ENCODE results near the gene FCRL6. TPM values are rescaled to one million over a fixed set of nuclear protein-coding genes. Genes with fewer than 3 reads are reported as not detected.

FCRL6 gene
- total and polyA plus RNA-seq, 7 donors, result 0.20 to 0.39 (median 0.26) TPM; not detected in 3

DNA sequence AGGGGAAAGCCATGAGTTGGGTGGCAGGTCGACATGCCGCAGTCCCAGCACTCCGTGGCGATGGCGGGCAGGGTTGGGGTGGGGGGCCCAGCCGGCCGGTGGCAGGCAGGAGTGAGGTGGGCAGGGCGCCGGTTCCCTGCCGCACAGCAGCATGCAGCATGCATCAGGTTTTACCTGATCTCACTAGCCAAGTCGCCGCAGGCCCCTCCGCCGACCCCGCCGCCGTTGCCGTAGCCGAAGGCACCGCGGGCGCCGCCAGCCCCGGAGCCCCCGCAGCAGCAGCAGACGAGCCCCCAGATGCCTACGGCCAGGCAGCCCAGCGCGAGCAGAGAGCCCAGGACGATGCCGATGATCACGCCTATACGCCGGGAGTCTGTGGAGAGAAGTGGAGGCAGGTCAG, 53.5 kb downstream of the FCRL6 start:
- Histone ChIP-seq H3K27me3 (ENCODE audit: insufficient read depth in 3 of 3, low read length in 2 of 3) (peaks cover 0 to 1% (median 0%) of the 10 kb centered on the region in 3 donors), H3K27ac (no peak overlapping the region), H3K4me1 (peaks cover 9% of the 10 kb centered on the region), H3K36me3 (ENCODE audit: insufficient read depth in 1 of 2, low read depth in 1 of 2) (no peaks in the 10 kb centered on the region), H3K4me3 (no peak overlapping the region), H3K9me3 (no peaks in the 10 kb centered on the region)
- no peak for DNase-seq
- intact Hi-C loops (cut with DNase I), result no loop called here
- no peak for ATAC-seq
- 83 to 88% (median 85%) methylated on average over 32 to 34 of the region's 34 CpGs for WGBS, 3 donors
- TF ChIP-seq, protein P1, sequence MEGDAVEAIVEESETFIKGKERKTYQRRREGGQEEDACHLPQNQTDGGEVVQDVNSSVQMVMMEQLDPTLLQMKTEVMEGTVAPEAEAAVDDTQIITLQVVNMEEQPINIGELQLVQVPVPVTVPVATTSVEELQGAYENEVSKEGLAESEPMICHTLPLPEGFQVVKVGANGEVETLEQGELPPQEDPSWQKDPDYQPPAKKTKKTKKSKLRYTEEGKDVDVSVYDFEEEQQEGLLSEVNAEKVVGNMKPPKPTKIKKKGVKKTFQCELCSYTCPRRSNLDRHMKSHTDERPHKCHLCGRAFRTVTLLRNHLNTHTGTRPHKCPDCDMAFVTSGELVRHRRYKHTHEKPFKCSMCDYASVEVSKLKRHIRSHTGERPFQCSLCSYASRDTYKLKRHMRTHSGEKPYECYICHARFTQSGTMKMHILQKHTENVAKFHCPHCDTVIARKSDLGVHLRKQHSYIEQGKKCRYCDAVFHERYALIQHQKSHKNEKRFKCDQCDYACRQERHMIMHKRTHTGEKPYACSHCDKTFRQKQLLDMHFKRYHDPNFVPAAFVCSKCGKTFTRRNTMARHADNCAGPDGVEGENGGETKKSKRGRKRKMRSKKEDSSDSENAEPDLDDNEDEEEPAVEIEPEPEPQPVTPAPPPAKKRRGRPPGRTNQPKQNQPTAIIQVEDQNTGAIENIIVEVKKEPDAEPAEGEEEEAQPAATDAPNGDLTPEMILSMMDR (IDR thresholded peaks at IDR 0.05), result no peak

DNA sequence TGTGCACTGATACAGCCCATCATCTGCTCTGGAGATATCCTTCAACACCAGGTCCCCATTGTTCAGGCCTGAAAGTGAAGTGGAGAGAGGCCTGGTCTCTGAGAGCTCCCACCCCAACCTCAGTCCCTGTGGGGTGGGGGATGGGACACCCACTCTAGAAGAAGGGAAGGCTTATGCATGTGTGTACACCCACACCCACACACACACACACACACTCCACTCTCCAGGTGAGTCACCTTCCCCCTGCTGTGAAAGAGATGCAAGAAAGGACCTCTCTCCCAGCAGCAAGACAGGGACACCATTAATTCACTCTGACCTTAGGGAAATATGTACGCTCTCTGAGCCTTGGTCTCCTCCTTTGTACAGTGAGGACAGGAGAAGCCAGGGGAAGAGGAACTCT, 54.4 kb downstream of the FCRL6 start:
- ATAC-seq, result no peak
- no peak overlapping the region for H3K27ac ChIP-seq
- 91 to 100% (median 93%) methylated on average over 1 of the region's 1 CpG for WGBS, 3 donors

DNA sequence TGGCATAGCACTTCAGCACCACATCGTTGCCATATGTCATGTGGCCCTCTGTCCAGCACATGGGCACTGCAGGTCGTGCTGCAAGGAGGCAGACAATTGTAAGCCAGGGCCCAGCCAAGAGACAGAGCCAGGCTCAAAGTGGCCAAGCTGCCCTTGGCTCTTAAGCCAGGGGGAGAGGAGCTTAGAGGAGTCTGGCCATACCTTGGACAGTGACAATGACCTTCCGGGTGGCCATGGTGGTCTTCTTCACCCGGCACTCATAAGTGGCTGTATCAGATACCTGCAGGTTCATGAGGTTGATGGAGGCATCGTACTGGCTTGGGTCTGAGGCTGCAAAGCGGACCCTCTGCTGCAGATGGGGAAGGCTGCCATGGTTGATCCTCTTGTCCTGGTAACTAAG, 55.7 kb downstream of the FCRL6 start:
- DNase-seq, result no peak
- Histone ChIP-seq H3K4me1 (peaks cover 9% of the 10 kb centered on the region), H3K27me3 (ENCODE audit: insufficient read depth in 3 of 3, low read length in 2 of 3) (peaks cover 0 to 1% (median 0%) of the 10 kb centered on the region in 3 donors), H3K27ac (no peak overlapping the region), H3K36me3 (ENCODE audit: insufficient read depth in 1 of 2, low read depth in 1 of 2) (no peaks in the 10 kb centered on the region), H3K9me3 (no peaks in the 10 kb centered on the region), H3K4me3 (no peak overlapping the region)
- TF ChIP-seq, protein P1 (IDR thresholded peaks at IDR 0.05), result no peak
- intact Hi-C loops (cut with DNase I), result no loop called here
- WGBS, 3 donors, result 68 to 80% (median 78%) methylated on average over 6 of the region's 6 CpGs
- ATAC-seq, result no peak

More for the DNA sequence above, 54.4 kb downstream of the FCRL6 start:
- Histone ChIP-seq H3K27me3 (ENCODE audit: insufficient read depth in 3 of 3, low read length in 2 of 3) (peaks cover 0 to 1% (median 0%) of the 10 kb centered on the region in 3 donors), H3K9me3 (no peaks in the 10 kb centered on the region), H3K4me1 (peaks cover 9% of the 10 kb centered on the region), H3K4me3 (no peak overlapping the region), H3K36me3 (ENCODE audit: insufficient read depth in 1 of 2, low read depth in 1 of 2) (no peaks in the 10 kb centered on the region)
- TF ChIP-seq, protein P1 (IDR thresholded peaks at IDR 0.05), result no peak
- DNase-seq, result no peak
- intact Hi-C loops (cut with DNase I), result no loop called here

DNA sequence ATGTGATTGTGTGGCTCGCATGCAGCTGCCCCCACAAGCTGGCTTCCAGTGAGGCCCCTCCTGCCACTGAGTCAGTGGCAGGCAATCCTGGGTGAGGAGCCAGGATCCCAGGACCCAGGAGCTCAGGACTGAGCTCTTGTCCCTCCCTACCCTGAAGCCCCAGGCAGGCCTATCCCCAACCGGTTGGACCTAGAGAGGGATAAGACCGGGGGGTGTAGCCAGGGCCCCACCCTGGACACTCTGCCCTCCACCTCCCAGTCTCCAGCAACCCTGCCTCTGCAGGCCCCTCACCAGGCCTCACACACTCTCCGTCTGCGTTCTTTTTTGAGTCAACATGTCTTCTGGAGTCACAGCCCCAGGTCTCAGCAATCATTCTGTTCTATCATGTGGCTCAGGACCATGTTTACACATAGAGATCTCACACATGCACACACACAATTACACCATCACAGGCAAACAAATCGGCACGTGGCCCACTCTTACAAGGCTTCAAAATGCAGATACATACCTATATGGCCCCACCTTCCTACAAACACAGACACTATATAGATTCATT, 57.7 kb downstream of the FCRL6 start:
- intact Hi-C loops (cut with DNase I), result no loop called here
- no peaks in the 10 kb centered on the region for H3K36me3 ChIP-seq (ENCODE audit: insufficient read depth in 1 of 2, low read depth in 1 of 2)
- peaks cover 0 to 1% (median 0%) of the 10 kb centered on the region in 3 donors for H3K27me3 ChIP-seq (ENCODE audit: insufficient read depth in 3 of 3, low read length in 2 of 3)
- DNase-seq, result no peak
- H3K9me3 ChIP-seq, result no peaks in the 10 kb centered on the region
- H3K27ac ChIP-seq, result no peak overlapping the region
- TF ChIP-seq, protein P1 (IDR thresholded peaks at IDR 0.05), result no peak
- no peaks in the 10 kb centered on the region for H3K4me1 ChIP-seq
- ATAC-seq, result no peak
- H3K4me3 ChIP-seq, result no peak overlapping the region
- WGBS, 3 donors, result 83 to 89% (median 84%) methylated on average over 5 to 7 of the region's 7 CpGs

DNA sequence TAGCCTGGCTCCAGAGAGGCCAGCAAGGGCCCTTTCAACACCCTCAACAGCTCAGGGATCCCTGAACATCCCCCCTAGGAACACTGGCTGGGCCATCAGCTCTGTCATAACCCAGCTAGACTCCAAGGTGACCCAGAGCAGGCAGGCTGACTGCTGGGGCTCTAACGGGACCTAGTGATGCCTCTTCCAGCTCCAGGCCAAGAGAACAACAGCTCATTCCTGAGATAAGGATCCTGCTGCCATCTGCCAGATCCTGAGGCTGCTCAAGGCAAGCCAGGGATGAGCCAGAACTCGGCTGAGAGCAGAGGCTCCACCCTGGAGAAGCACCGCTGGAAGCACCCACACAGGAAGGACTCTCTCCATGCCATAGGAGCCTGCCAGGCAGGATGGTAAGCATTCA, 58.3 kb downstream of the FCRL6 start:
- 53 to 65% (median 57%) methylated on average over 3 of the region's 3 CpGs for WGBS, 3 donors
- H3K9me3 ChIP-seq, result no peaks in the 10 kb centered on the region
- TF ChIP-seq, protein P1 (IDR thresholded peaks at IDR 0.05), result no peak
- H3K27me3 ChIP-seq (ENCODE audit: insufficient read depth in 3 of 3, low read length in 2 of 3), result peaks cover 0 to 1% (median 0%) of the 10 kb centered on the region in 3 donors
- no peak overlapping the region for H3K4me3 ChIP-seq
- no peaks in the 10 kb centered on the region for H3K36me3 ChIP-seq (ENCODE audit: insufficient read depth in 1 of 2, low read depth in 1 of 2)
- intact Hi-C loops (cut with DNase I), result no loop called here
- no peaks in the 10 kb centered on the region for H3K4me1 ChIP-seq
- DNase-seq (no peak), ATAC-seq (no peak)
- H3K27ac ChIP-seq, result no peak overlapping the region

Measured in psoas muscle (tissue), 8 donors.